ENCODE data around the gene RABGAP1L.

Gene RABGAP1L

DNA sequence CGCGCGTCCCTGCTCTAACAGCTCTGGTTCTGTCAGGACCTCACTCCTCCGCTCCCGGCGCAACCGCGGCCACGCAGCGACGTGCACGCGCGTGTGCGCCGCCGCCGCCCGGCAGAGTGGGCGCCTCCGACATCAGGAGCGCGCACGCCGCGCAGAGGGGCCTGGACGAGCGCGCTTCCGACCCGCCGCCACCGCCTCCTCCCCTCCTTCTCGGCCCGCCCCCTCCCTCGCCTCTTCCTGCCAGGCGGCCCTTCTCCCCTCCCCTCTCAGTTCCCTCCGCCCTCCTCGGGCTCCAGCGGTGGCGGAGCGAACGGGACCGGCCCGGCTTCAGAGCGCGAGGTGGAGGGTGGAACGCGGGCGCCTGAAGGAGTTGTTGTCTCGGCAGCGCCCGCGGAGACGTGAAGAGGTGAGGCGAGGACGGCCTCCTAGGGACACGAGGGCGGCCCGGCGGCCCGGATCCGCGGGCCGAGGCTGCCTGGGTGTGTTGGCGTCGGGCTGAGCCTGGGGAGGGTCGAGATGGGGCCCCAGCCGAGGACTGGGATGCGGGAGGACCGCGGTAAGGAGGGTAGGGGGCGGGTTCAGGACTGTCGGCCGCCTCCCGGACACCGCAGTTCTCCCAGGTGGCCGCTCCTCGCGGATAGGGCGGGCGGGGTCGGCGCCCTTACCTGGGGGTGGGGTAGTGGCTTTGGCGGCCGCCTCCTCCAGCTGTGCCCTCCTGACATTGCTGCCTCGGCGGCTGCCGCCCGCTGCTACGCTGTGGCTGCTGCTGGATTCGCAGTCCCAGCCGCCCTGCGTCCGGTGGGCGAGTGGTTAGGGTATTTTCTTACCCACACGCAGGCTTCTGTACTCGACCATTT lies at the start of gene RABGAP1L:
TSS of gene RABGAP1L (plus strand) at position 269 of the 857 bp plus-strand sequence.
- H2AFZ ChIP-seq (ENCODE audit: low read length), result peak within 1 kb of the TSS; percentile 99
- no peak for TF ChIP-seq EZH2phosphoT487 (IDR thresholded peaks at IDR 0.05; ENCODE audit: borderline replicate concordance)
- TF ChIP-seq, protein P1, sequence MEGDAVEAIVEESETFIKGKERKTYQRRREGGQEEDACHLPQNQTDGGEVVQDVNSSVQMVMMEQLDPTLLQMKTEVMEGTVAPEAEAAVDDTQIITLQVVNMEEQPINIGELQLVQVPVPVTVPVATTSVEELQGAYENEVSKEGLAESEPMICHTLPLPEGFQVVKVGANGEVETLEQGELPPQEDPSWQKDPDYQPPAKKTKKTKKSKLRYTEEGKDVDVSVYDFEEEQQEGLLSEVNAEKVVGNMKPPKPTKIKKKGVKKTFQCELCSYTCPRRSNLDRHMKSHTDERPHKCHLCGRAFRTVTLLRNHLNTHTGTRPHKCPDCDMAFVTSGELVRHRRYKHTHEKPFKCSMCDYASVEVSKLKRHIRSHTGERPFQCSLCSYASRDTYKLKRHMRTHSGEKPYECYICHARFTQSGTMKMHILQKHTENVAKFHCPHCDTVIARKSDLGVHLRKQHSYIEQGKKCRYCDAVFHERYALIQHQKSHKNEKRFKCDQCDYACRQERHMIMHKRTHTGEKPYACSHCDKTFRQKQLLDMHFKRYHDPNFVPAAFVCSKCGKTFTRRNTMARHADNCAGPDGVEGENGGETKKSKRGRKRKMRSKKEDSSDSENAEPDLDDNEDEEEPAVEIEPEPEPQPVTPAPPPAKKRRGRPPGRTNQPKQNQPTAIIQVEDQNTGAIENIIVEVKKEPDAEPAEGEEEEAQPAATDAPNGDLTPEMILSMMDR (conservative IDR thresholded peaks at IDR 0.05; ENCODE audit: low read length), result no peak

GRCh38 chr1:174110053-174110452 lies 49.3 kb upstream of the RABGAP1L start:
- H3K9ac ChIP-seq (ENCODE audit: low read depth, low read length, poor library complexity, severe bottlenecking), result no peak overlapping the region
- no peaks in the 10 kb centered on the region for H4K20me1 ChIP-seq (ENCODE audit: insufficient read depth, low read length, poor library complexity, severe bottlenecking)
- no peaks in the 10 kb centered on the region for H3K79me2 ChIP-seq (ENCODE audit: insufficient read depth, low read length)
- no peaks in the 10 kb centered on the region for H3K9me2 ChIP-seq (replicated peaks; ENCODE audit: low read depth, low read length)
- H3K27me3 ChIP-seq (ENCODE audit: insufficient read depth, low read length, poor library complexity, severe bottlenecking), result no peaks in the 10 kb centered on the region
- H2AFZ ChIP-seq (ENCODE audit: low read length), result 0 out of 2 replicates have a peak overlapping the region, but pooled peaks have one; percentile 20
- no peaks in the 10 kb centered on the region for H3K4me1 ChIP-seq (ENCODE audit: insufficient read depth, low read length, poor library complexity, severe bottlenecking)
- H3K9me3 ChIP-seq (ENCODE audit: insufficient read depth, low read depth, low read length), result no peaks in the 10 kb centered on the region
- no peaks in the 10 kb centered on the region for H3F3A ChIP-seq (ENCODE audit: low read depth)
- H3K4me3 ChIP-seq (ENCODE audit: low read length, poor library complexity, severe bottlenecking), result no peak overlapping the region
- TF ChIP-seq, protein P1 (conservative IDR thresholded peaks at IDR 0.05; ENCODE audit: low read length), result no peak
- no peak for TF ChIP-seq EZH2phosphoT487 (IDR thresholded peaks at IDR 0.05; ENCODE audit: borderline replicate concordance)
- no peak overlapping the region for H3K4me2 ChIP-seq (ENCODE audit: low read depth, low read length, poor library complexity, severe bottlenecking)
- H3K36me3 ChIP-seq (ENCODE audit: insufficient read depth, low read length), result no peaks in the 10 kb centered on the region

More for the DNA sequence above, at the start of gene RABGAP1L:
- Histone ChIP-seq H3F3A (ENCODE audit: low read depth) (peaks cover 2% of the 10 kb centered on the region; the same call in 1 of the 2 replicates), H3K27me3 (ENCODE audit: insufficient read depth, low read length, poor library complexity, severe bottlenecking) (no peaks in the 10 kb centered on the region), H3K4me2 (ENCODE audit: low read depth, low read length, poor library complexity, severe bottlenecking) (peak within 1 kb of the TSS; percentile 97), H4K20me1 (ENCODE audit: insufficient read depth, low read length, poor library complexity, severe bottlenecking) (peaks cover 16% of the 10 kb centered on the region), H3K9me2 (replicated peaks; ENCODE audit: low read depth, low read length) (no peaks in the 10 kb centered on the region), H3K9ac (ENCODE audit: low read depth, low read length, poor library complexity, severe bottlenecking) (peak within 1 kb of the TSS; percentile 82), H3K79me2 (ENCODE audit: insufficient read depth, low read length) (peaks cover 42% of the 10 kb centered on the region), H3K4me3 (ENCODE audit: low read length, poor library complexity, severe bottlenecking) (peak within 1 kb of the TSS; percentile 97), H3K4me1 (ENCODE audit: insufficient read depth, low read length, poor library complexity, severe bottlenecking) (peaks cover 39% of the 10 kb centered on the region), H3K9me3 (ENCODE audit: insufficient read depth, low read depth, low read length) (no peaks in the 10 kb centered on the region), H3K36me3 (ENCODE audit: insufficient read depth, low read length) (no peaks in the 10 kb centered on the region)

- no peaks in the 10 kb centered on the region for H3K36me3 ChIP-seq (ENCODE audit: insufficient read depth, low read length)
- TF ChIP-seq EZH2phosphoT487 (IDR thresholded peaks at IDR 0.05; ENCODE audit: borderline replicate concordance), result no peak
- TF ChIP-seq, protein P1 (conservative IDR thresholded peaks at IDR 0.05; ENCODE audit: low read length), result no peak
- no peaks in the 10 kb centered on the region for H3K9me3 ChIP-seq (ENCODE audit: insufficient read depth, low read depth, low read length)
- no peaks in the 10 kb centered on the region for H3K9me2 ChIP-seq (replicated peaks; ENCODE audit: low read depth, low read length)
- no peak overlapping the region for H3K4me3 ChIP-seq (ENCODE audit: low read length, poor library complexity, severe bottlenecking)
- no peaks in the 10 kb centered on the region for H3K27me3 ChIP-seq (ENCODE audit: insufficient read depth, low read length, poor library complexity, severe bottlenecking)
- H3K4me1 ChIP-seq (ENCODE audit: insufficient read depth, low read length, poor library complexity, severe bottlenecking), result no peaks in the 10 kb centered on the region
- no peaks in the 10 kb centered on the region for H3F3A ChIP-seq (ENCODE audit: low read depth)
- H2AFZ ChIP-seq (ENCODE audit: low read length), result no peak overlapping the region; the same call in 1 of the 2 replicates
- no peaks in the 10 kb centered on the region for H4K20me1 ChIP-seq (ENCODE audit: insufficient read depth, low read length, poor library complexity, severe bottlenecking)
- H3K9ac ChIP-seq (ENCODE audit: low read depth, low read length, poor library complexity, severe bottlenecking), result no peak overlapping the region
- no peak overlapping the region for H3K4me2 ChIP-seq (ENCODE audit: low read depth, low read length, poor library complexity, severe bottlenecking)
- H3K79me2 ChIP-seq (ENCODE audit: insufficient read depth, low read length), result no peaks in the 10 kb centered on the region
These were observed 46.7 kb upstream of the RABGAP1L start for GRCh38 chr1:174112489-174113162.
